ENCODE measurements around the gene SUN5.

SUN5 gene

DNA sequence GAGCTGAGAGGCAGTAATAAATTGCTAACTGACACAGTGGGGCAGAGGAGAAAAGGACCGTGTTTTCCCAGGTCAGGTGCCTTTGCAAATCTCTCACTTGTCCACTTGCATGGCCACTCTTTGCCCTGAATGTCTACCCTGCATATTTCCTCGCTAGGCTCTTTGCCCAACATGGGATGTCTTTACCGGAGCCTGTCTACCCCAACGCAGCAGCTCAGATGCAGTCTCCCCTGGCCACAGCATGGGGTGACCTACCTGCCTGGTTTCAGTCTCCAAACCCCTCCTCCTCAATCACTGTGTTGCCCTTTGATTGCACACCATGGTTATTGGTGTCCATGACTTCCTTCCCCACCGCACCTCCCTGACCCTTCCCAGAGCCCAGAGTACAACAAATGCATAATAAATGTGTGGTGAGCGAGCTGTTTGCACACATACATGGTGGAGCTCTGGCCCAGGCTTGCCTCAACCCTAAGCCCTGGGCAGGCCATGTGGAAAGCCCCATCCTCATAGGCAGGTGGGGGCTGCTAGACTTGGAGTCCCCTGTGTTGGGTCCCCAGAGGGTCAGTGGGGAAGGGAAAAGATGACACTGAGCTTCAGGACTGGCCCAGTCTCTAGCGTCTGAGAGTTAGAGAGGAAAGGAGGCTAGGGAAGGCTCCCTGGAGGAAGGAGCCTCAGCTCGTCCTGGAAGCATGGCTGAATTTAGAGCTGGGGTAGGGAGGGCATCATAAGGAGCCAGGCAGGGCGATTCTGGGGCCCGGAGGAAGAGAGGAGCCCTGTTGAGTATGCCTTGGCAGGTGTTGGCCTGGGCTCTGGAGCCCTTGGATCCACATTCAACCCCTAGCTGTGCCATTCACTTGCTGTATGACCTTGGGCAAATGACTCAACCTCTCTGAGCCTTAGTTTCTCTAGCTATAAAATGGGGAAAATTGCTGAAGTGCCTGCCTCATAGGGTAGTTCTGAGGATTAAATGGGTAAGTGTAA, 22.8 kb upstream of the SUN5 start:
- DNase-seq (ENCODE audit: low read depth in 3 of 3): no peak

DNA sequence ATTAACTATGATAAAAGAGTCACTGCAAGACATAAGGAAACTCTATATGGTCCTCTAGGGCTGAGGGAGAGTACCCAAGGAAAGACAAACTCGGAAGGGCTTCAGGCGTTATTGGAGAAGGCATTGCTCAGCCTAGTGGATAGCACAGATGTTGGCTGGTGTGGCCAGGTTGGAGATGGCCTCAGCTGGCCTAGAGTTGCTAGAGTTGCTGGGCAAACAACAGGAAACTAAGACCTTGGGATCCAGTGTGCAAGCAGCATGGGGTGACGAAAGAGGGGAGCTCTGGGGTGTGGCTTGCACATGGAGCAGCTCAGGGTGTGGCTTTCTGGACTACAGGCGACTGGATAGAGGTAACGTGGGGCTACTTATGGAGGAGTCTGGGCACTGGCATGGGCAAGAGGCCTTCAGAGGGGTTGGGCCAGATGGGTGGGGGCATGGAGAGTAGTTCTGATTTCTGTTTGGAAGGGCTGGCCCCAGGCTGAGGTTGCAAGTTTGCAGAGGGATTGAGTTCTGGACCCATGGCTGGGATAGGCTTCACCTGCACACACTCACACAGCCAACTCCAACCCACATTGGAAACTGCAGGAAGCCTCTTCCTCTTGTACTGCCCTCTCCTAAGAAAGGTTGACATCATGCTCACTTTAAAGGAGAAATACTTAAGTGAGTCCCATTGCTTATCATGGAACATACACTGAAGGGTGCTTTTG, 22.0 kb upstream of the SUN5 start:
- DNase-seq (ENCODE audit: low read depth in 3 of 3): no peak

DNA sequence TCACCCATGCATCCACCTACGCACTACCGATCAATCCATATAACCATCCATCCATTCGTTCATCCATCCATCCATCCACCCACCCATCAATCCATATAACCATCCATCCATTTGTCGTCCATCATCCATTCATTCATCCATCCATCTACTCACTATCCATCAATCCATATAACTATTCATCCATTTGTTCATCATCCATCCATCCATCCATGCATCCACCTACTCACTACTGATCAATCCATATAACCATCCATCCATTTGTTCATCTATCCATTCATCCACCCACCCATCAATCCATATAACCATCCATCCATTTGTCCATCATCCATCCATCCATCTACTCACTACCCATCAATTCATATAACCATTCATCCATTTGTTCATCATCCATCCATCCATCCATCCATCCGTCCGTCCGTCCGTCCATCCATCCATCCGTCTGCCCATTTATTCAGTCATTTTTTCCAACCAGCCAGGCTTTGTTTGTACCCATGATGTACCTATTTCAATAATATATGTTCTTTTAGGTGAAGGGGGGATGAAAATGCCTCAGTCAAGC, 21.2 kb upstream of the SUN5 start:
- DNase-seq (ENCODE audit: low read depth in 3 of 3): no peak

- no peak for DNase-seq (ENCODE audit: low read depth in 3 of 3)
Measured at GRCh38 chr20:33024609-33025317, 20.5 kb upstream of the SUN5 start.

- no peak for DNase-seq (ENCODE audit: low read depth in 3 of 3)
Measured at GRCh38 chr20:33024243-33024560, 20.0 kb upstream of the SUN5 start.

- no peak for DNase-seq (ENCODE audit: low read depth in 3 of 3)
Measured at GRCh38 chr20:33023439-33024242, 19.4 kb upstream of the SUN5 start.

DNA sequence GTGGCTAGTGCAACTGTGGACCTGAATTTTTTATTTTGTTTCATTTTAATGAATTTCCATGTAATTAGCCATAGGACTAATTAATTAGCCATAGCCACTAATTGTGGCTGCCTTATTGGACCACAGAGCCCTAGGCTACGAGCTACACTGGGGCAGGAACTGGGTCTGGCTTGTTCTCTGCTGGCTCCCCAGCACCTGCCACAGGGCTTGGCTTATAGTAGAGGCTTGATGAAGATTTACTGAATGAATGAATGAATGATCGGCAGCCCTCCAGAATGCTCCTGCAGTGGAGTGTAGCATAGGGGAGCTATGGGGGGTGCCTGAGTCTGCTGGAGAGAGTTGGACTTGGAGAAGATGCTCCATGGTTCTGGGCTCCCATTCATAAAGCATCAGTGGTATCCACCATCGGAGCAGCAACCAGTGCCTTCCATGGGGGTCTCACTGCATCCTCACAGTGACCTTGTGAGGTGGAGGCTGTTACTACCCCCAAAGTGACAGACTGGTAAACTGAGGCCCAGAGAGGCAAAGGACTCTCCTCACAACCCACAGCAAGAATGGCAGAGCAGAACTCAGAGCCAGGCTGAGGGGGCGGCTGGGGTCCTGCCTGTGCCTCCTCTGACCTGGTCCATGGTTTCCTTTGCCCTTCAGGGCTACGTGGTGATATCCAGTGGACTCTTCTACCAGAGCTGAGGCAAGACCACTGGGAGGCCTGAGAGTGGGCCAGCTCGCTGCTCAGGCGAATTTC, 18.6 kb upstream of the SUN5 start:
- DNase-seq (ENCODE audit: low read depth in 3 of 3): no peak

- DNase-seq (ENCODE audit: low read depth in 3 of 3): no peak
Measured at GRCh38 chr20:33022289-33022688, 18.1 kb upstream of the SUN5 start.

- DNase-seq (ENCODE audit: low read depth in 3 of 3): no peak
Measured at GRCh38 chr20:33021879-33022278, 17.6 kb upstream of the SUN5 start.

- DNase-seq (ENCODE audit: low read depth in 3 of 3): no peak
Measured at GRCh38 chr20:33020278-33021161, 16.3 kb upstream of the SUN5 start.

GRCh38 chr20:33019465-33020277, 15.4 kb upstream of the SUN5 start:
- no peak for DNase-seq (ENCODE audit: low read depth in 3 of 3)

DNA sequence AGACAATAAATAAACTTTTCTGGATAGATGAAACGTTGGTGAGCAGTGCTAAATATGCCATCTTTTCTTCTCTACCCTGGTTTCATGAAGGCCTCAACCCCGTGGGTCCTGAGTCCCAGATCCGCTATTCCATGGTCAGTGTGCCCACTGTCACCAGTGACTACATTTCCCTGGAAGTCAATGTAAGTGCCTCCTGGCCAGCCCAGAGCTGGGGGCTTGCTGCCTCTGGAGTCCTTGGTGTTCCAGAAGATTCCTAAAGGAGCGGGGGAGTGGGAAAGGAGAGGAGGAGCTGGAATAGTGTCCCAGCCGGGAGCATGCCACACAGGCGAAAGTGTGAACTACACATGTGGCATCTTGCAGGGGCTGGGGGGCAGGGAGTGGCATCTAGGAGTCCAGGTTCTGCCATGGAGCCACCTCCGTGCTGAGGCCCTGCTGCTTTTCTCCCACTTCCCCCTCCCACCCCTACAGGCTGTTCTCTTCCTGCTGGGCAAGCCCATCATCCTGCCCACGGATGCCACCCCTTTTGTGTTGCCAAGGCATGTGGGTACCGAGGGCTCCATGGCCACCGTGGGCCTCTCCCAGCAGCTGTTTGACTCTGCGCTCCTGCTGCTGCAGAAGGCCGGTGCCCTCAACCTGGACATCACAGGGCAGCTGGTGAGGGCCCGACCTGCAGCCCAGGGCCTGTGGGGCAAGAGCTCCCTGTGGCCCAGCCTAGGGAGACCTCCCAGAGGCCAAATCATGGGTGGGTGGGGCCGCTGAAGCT, 14.1 kb upstream of the SUN5 start:
- no peak for DNase-seq (ENCODE audit: low read depth in 3 of 3)

GRCh38 chr20:33017542-33017941, 13.3 kb upstream of the SUN5 start:
- no peak for DNase-seq (ENCODE audit: low read depth in 3 of 3)

DNA sequence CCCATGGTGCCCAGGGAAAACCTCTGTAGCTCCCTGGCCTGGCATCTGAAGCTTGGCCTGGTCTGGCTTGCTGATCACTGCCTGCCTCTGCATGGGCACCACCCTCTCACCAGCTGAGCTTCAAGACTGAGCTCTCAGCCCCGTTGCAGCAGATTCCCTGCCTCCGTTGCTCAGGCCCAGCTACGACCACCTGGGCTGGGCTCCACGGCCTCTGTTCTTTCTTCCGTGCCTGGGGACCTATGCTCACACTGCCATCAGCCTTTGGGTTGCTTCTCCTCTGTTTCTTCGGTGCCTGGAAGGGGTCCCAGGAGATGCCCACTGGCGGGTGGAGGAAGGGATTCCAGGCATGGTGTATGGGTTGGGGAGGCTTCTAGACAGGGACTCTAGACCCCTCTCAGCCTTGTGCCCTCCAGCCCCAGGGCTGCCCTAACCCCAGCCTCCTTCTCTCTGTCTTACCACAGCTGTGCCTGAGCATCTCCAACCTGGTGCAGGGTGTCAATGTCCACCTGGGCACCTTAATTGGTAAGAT, 12.4 kb upstream of the SUN5 start:
- DNase-seq (ENCODE audit: low read depth in 3 of 3): no peak

- DNase-seq (ENCODE audit: low read depth in 3 of 3): no peak
Measured at GRCh38 chr20:33015700-33016580, 11.7 kb upstream of the SUN5 start.

GRCh38 chr20:33015114-33015484, 10.9 kb upstream of the SUN5 start:
- DNase-seq (ENCODE audit: low read depth in 3 of 3): no peak

Measured in stimulated activated CD4-positive, alpha-beta T cell treated with anti-CD3 and anti-CD28 coated beads, TNF-alpha, amount 100 ng/mL, for 24 hours (primary cell).